ENCODE results near the gene IFT80. TPM values are rescaled to one million over a fixed set of nuclear protein-coding genes. Genes with fewer than 3 reads are reported as not detected.
A peak's percentile ranks its signal among the peaks of the same experiment; 100 is the strongest.

Gene IFT80
- total and polyA plus RNA-seq, 2 donors (not counting 1 experiment from before 2014, with no cell fraction given), result 38.4 to 75.0 TPM

DNA sequence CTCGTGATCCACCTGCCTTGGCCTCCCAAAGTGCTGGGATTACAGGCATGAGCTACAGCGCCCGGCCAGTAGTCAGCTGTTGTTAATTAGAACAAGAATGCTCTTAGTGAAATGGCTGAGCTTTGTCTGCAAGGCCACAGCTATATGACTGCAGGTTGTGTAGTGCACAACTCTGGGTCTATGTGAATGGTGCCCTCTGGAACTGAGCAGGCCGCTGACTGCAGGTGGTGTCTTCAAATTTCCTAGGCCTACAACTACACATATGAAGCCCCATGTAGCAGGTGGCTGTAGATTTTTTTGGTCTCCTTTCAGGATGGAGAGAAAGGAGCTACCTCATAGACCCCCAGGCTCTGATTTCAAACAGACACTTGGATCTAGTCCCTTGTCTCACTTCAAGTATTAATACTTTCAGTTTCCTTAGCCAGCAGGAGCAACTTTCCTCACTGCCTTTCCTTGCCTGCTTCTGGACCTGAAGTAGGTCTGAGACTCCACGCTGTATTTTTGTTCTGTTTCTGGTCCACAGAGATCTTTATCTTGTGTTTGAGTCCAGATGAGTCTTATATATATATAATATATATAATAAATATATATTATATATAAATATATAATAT is 86.9 kb downstream of the IFT80 start:
- no peak overlapping the region for H3K4me3 ChIP-seq (replicated peaks in 1 of 4; ENCODE audit: control extremely low read depth in 1 of 4, insufficient read depth in 1 of 4, low read depth in 3 of 4, low read length in 4 of 4)
- H3K36me3 ChIP-seq (ENCODE audit: control insufficient read depth, insufficient read depth, low read length), result no peaks in the 10 kb centered on the region

DNA sequence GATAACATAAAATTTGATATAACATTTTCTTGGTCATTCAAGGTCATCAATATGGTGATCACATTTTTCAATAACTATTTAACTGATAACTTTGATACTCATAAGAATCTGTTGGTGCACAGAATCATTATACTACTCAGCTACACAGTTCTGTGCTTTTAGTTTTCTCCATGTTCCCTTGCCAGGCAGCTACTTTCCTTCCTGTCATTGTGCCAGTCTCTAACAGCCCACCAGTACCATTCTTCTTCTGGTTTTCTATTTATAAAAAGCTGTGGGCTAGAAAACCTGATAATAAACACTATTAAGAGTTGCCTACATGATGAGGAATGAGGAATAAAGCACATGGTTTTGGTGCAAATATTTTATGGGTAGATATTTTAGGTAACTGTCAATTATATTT is 96.2 kb downstream of the IFT80 start:
- TF ChIP-seq EZH2 (IDR thresholded peaks at IDR 0.05; ENCODE audit: low read length, missing control alignments), result no peak
- TF ChIP-seq, protein P1, sequence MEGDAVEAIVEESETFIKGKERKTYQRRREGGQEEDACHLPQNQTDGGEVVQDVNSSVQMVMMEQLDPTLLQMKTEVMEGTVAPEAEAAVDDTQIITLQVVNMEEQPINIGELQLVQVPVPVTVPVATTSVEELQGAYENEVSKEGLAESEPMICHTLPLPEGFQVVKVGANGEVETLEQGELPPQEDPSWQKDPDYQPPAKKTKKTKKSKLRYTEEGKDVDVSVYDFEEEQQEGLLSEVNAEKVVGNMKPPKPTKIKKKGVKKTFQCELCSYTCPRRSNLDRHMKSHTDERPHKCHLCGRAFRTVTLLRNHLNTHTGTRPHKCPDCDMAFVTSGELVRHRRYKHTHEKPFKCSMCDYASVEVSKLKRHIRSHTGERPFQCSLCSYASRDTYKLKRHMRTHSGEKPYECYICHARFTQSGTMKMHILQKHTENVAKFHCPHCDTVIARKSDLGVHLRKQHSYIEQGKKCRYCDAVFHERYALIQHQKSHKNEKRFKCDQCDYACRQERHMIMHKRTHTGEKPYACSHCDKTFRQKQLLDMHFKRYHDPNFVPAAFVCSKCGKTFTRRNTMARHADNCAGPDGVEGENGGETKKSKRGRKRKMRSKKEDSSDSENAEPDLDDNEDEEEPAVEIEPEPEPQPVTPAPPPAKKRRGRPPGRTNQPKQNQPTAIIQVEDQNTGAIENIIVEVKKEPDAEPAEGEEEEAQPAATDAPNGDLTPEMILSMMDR (conservative IDR thresholded peaks at IDR 0.05 in 1 of 2, IDR thresholded peaks at IDR 0.05 in 1 of 2; ENCODE audit: low read depth in 1 of 2, low read length in 2 of 2), result no peak
- Histone ChIP-seq H2AFZ (ENCODE audit: low read length) (no peak overlapping the region), H4K20me1 (ENCODE audit: control insufficient read depth, extremely low read depth, insufficient read depth, low read length) (no peaks in the 10 kb centered on the region), H3K27ac (ENCODE audit: insufficient read depth, low read length) (no peak overlapping the region), H3K9me3 (ENCODE audit: control insufficient read depth, insufficient read depth, low read depth, low read length) (no peaks in the 10 kb centered on the region), H3K4me1 (ENCODE audit: control insufficient read depth, extremely low read depth, insufficient read depth, low read length) (no peaks in the 10 kb centered on the region), H3K27me3 (ENCODE audit: control insufficient read depth, insufficient read depth, low read length) (no peaks in the 10 kb centered on the region), H3K79me2 (ENCODE audit: control insufficient read depth, insufficient read depth, low read length) (no peaks in the 10 kb centered on the region), H3K36me3 (ENCODE audit: control insufficient read depth, insufficient read depth, low read length) (no peaks in the 10 kb centered on the region), H3K4me2 (ENCODE audit: extremely low read depth, insufficient read depth, low read length) (no peak overlapping the region), H3K9ac (ENCODE audit: insufficient read depth, low read length) (no peak overlapping the region), H3K4me3 (replicated peaks in 1 of 4; ENCODE audit: control extremely low read depth in 1 of 4, insufficient read depth in 1 of 4, low read depth in 3 of 4, low read length in 4 of 4) (no peak overlapping the region)
- DNase-seq (ENCODE audit: low read depth in 2 of 2), result no peak

More for the DNA sequence above, 86.9 kb downstream of the IFT80 start:
- Histone ChIP-seq H3K9me3 (ENCODE audit: control insufficient read depth, insufficient read depth, low read depth, low read length) (no peaks in the 10 kb centered on the region), H3K4me2 (ENCODE audit: extremely low read depth, insufficient read depth, low read length) (no peak overlapping the region), H3K9ac (ENCODE audit: insufficient read depth, low read length) (no peak overlapping the region), H3K27ac (ENCODE audit: insufficient read depth, low read length) (no peak overlapping the region), H3K4me1 (ENCODE audit: control insufficient read depth, extremely low read depth, insufficient read depth, low read length) (no peaks in the 10 kb centered on the region), H3K79me2 (ENCODE audit: control insufficient read depth, insufficient read depth, low read length) (no peaks in the 10 kb centered on the region), H3K27me3 (ENCODE audit: control insufficient read depth, insufficient read depth, low read length) (no peaks in the 10 kb centered on the region), H2AFZ (ENCODE audit: low read length) (no peak overlapping the region), H4K20me1 (ENCODE audit: control insufficient read depth, extremely low read depth, insufficient read depth, low read length) (no peaks in the 10 kb centered on the region)
- no peak for DNase-seq (ENCODE audit: low read depth in 2 of 2)
- TF ChIP-seq EZH2 (IDR thresholded peaks at IDR 0.05; ENCODE audit: low read length, missing control alignments), result no peak
- TF ChIP-seq, protein P1 (conservative IDR thresholded peaks at IDR 0.05 in 1 of 2, IDR thresholded peaks at IDR 0.05 in 1 of 2; ENCODE audit: low read depth in 1 of 2, low read length in 2 of 2), result no peak

DNA sequence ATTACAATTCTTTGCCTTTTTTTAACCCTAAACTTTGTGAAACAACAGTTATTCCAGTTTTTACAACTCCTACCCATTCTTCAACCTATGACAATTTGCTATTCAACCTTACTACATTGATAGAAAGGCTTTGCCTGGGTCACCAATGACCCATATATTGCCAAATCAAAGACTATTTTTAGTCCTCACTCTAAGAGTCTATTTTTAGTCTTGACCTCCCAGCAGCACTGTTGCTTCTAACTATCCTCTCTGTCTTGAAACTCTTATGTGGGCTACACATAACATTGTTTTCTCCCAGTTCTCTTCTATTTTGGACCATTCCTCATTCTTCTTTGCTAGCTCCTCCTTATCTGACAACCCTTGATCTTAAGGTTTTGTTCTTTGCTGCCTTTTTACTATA is 102.4 kb downstream of the IFT80 start:
- Histone ChIP-seq H3K4me3 (replicated peaks in 1 of 4; ENCODE audit: control extremely low read depth in 1 of 4, insufficient read depth in 1 of 4, low read depth in 3 of 4, low read length in 4 of 4) (no peak overlapping the region), H3K9me3 (ENCODE audit: control insufficient read depth, insufficient read depth, low read depth, low read length) (no peaks in the 10 kb centered on the region)
- DNase-seq (ENCODE audit: low read depth in 2 of 2), result peak; percentile 15 to 34

More for the DNA sequence above, 102.4 kb downstream of the IFT80 start:
- TF ChIP-seq, protein P1 (conservative IDR thresholded peaks at IDR 0.05 in 1 of 2, IDR thresholded peaks at IDR 0.05 in 1 of 2; ENCODE audit: low read depth in 1 of 2, low read length in 2 of 2), result no peak
- no peak for TF ChIP-seq EZH2 (IDR thresholded peaks at IDR 0.05; ENCODE audit: low read length, missing control alignments)
- no peak overlapping the region for H3K9ac ChIP-seq (ENCODE audit: insufficient read depth, low read length)
- H2AFZ ChIP-seq (ENCODE audit: low read length), result no peak overlapping the region
- H4K20me1 ChIP-seq (ENCODE audit: control insufficient read depth, extremely low read depth, insufficient read depth, low read length), result no peaks in the 10 kb centered on the region
- H3K27me3 ChIP-seq (ENCODE audit: control insufficient read depth, insufficient read depth, low read length), result no peaks in the 10 kb centered on the region
- H3K27ac ChIP-seq (ENCODE audit: insufficient read depth, low read length), result no peak overlapping the region
- no peak overlapping the region for H3K4me2 ChIP-seq (ENCODE audit: extremely low read depth, insufficient read depth, low read length)
- no peaks in the 10 kb centered on the region for H3K36me3 ChIP-seq (ENCODE audit: control insufficient read depth, insufficient read depth, low read length)
- H3K79me2 ChIP-seq (ENCODE audit: control insufficient read depth, insufficient read depth, low read length), result no peaks in the 10 kb centered on the region
- H3K4me1 ChIP-seq (ENCODE audit: control insufficient read depth, extremely low read depth, insufficient read depth, low read length), result no peaks in the 10 kb centered on the region

Measured in fibroblast of lung (primary cell).